IMR-90 (cell line): Measurements from ENCODE around the gene PCIF1. TPM values are rescaled to one million over a fixed set of nuclear protein-coding genes. Genes with fewer than 3 reads are reported as not detected.

Experiments used
- ATAC-seq: fragments of 200-7000 bp; cut with Tn5 transposase; 2 replicates; pipeline ENCODE4 v1.9.1; 2020; ENCODE audit warnings: low read depth, mild to moderate bottlenecking, moderate library complexity
- BruUV-seq: library from RNA; stranded (reverse); fragments of 400-500 nt; replicated peaks from 2 replicates; lab custom pipeline; 2021; lab: Mats Ljungman, UMichigan
- CTCF ChIA-PET: fragments of 300-600 bp; formaldehyde crosslinking; extraction: SDS; loops from one replicate; lab custom pipeline; 2021; ENCODE audit warnings: antibody characterized with exemption; lab: Yijun Ruan, JAX
- POLR2A ChIA-PET: fragments of 300-600 bp; sonication (Branson Sonifier 250); formaldehyde crosslinking; loops from one replicate; lab custom pipeline; 2022; ENCODE audit warnings: antibody characterized with exemption; ENCODE audit not compliant: unreplicated experiment; lab: Charles Lee
- DNase-seq: peaks from one replicate; pipeline ENCODE4 v3.0.0; 2013
- H2AFZ ChIP-seq: replicated peaks from 2 replicates; pipeline ENCODE3; 2013; ENCODE audit warnings: low read length, mild to moderate bottlenecking; ENCODE audit not compliant: poor library complexity
- H2AK5ac ChIP-seq: 2 replicates; pipeline ENCODE4 v1.6.1; 2013; ENCODE audit warnings: low read depth, low read length, inconsistent platforms
- H2AK9ac ChIP-seq: replicated peaks from 2 replicates; pipeline ENCODE3; 2013; ENCODE audit warnings: mild to moderate bottlenecking, low read depth, low read length, moderate library complexity; ENCODE audit not compliant: poor library complexity
- H2BK120ac ChIP-seq: 2 replicates; pipeline ENCODE4 v1.6.1; 2013; ENCODE audit warnings: low read depth, low read length, inconsistent platforms
- H2BK15ac ChIP-seq: 3 replicates; pipeline ENCODE4 v1.6.1; 2013; ENCODE audit warnings: low read depth, low read length, inconsistent platforms
- H2BK20ac ChIP-seq: 2 replicates; pipeline ENCODE4 v1.6.1; 2013; ENCODE audit warnings: low read depth, mild to moderate bottlenecking, inconsistent platforms, low read length, moderate library complexity
- H2BK5ac ChIP-seq: 2 replicates; pipeline ENCODE4 v1.6.1; 2013; ENCODE audit warnings: mild to moderate bottlenecking, low read depth, low read length, inconsistent platforms; ENCODE audit not compliant: poor library complexity, severe bottlenecking
- H3K14ac ChIP-seq: replicated peaks from 2 replicates; pipeline ENCODE4 v1.6.1; 2013; ENCODE audit warnings: low read depth, low read length, inconsistent platforms
- H3K18ac ChIP-seq: 2 replicates; pipeline ENCODE4 v1.6.1; 2013; ENCODE audit warnings: low read depth, low read length, control low read depth
- H3K23ac ChIP-seq: 2 replicates; pipeline ENCODE4 v1.6.1; 2013; ENCODE audit warnings: low read depth, low read length, inconsistent platforms
- H3K27ac ChIP-seq: 2 replicates; pipeline ENCODE4 v1.5.1; 2013; ENCODE audit warnings: mild to moderate bottlenecking, control low read depth, low read length; ENCODE audit not compliant: insufficient read depth
- H3K27me3 ChIP-seq: 2 replicates; pipeline ENCODE4 v1.6.1; 2013; ENCODE audit warnings: low read length; ENCODE audit not compliant: control insufficient read depth, insufficient read depth
- H3K36me3 ChIP-seq: 2 replicates; pipeline ENCODE4 v1.6.1; 2013; ENCODE audit warnings: low read length, mixed read lengths; ENCODE audit not compliant: control insufficient read depth, insufficient read depth
- H3K4ac ChIP-seq: 2 replicates; pipeline ENCODE4 v1.6.1; 2013; ENCODE audit warnings: low read depth, low read length, inconsistent platforms
- H3K4me1 ChIP-seq: 2 replicates; pipeline ENCODE4 v1.6.1; 2013; ENCODE audit warnings: low read length, mixed read lengths; ENCODE audit not compliant: control insufficient read depth, insufficient read depth
- H3K4me2 ChIP-seq: 2 replicates; pipeline ENCODE4 v1.6.1; 2013; ENCODE audit warnings: low read depth, mild to moderate bottlenecking, control low read depth, low read length, moderate library complexity
- H3K4me3 ChIP-seq: 2 replicates; pipeline ENCODE4 v1.5.1; 2013; ENCODE audit warnings: low read depth, mild to moderate bottlenecking, control low read depth, low read length, moderate library complexity; ENCODE audit not compliant: insufficient read depth
- H3K56ac ChIP-seq: 2 replicates; pipeline ENCODE4 v1.6.1; 2013; ENCODE audit warnings: low read length, inconsistent platforms; ENCODE audit not compliant: insufficient read depth; ENCODE audit errors: extremely low read depth
- H3K79me1 ChIP-seq, 2 experiments: 2 replicates each; pipeline ENCODE4 v1.6.1; 2013; ENCODE audit warnings: low read length in 2 of 2, inconsistent platforms in 1 of 2, low read depth in 1 of 2
- H3K9ac ChIP-seq: 2 replicates; pipeline ENCODE4 v1.6.1; 2013; ENCODE audit warnings: low read depth, low read length, control low read depth
- H3K9me1 ChIP-seq: 2 replicates; pipeline ENCODE4 v1.6.1; 2013; ENCODE audit warnings: low read length, inconsistent platforms; ENCODE audit not compliant: insufficient read depth
- H3K9me3 ChIP-seq: 2 replicates; pipeline ENCODE4 v1.6.1; 2013; ENCODE audit warnings: low read length; ENCODE audit not compliant: control insufficient read depth, insufficient read depth
- H4K20me1 ChIP-seq: 2 replicates; pipeline ENCODE4 v1.6.1; 2013; ENCODE audit warnings: low read length, inconsistent platforms; ENCODE audit not compliant: insufficient read depth
- H4K5ac ChIP-seq: 2 replicates; pipeline ENCODE4 v1.6.1; 2013; ENCODE audit warnings: mild to moderate bottlenecking, low read depth, low read length, control low read depth
- H4K8ac ChIP-seq, 2 experiments: 2 replicates each; pipeline ENCODE4 v1.6.1; 2013; ENCODE audit warnings: low read depth in 2 of 2, low read length in 2 of 2, control low read depth in 1 of 2, inconsistent platforms in 1 of 2
- H4K91ac ChIP-seq: 2 replicates; pipeline ENCODE4 v1.6.1; 2013; ENCODE audit warnings: low read depth, low read length, inconsistent platforms; ENCODE audit not compliant: insufficient read depth
- CEBPB ChIP-seq: IDR thresholded peaks from 2 replicates; pipeline ENCODE4 v1.6.1; 2012; ENCODE audit warnings: low read depth, low read length, improper control_type of control experiment
- CTCF ChIP-seq: conservative IDR thresholded peaks from 2 replicates; pipeline ENCODE4 v1.5.1; 2012; ENCODE audit warnings: mild to moderate bottlenecking, low read depth, low read length, improper control_type of control experiment
- FOS ChIP-seq: fragments of 150-350 bp; IDR thresholded peaks from 2 replicates; pipeline ENCODE4 v1.6.1; 2016; ENCODE audit warnings: low read depth, low read length
- RAD21 ChIP-seq: IDR thresholded peaks from 2 replicates; pipeline ENCODE4 v1.6.1; 2012; ENCODE audit warnings: low read length, improper control_type of control experiment
- RCOR1 ChIP-seq: IDR thresholded peaks from 2 replicates; pipeline ENCODE4 v1.6.1; 2012; ENCODE audit warnings: mild to moderate bottlenecking, low read length, improper control_type of control experiment; ENCODE audit not compliant: insufficient replicate concordance
- SMC3 ChIP-seq: fragments of 150-350 bp; IDR thresholded peaks from 2 replicates; pipeline ENCODE4 v1.6.1; 2016; ENCODE audit warnings: low read depth, mild to moderate bottlenecking, antibody characterized with exemption, low read length, moderate library complexity
- WGBS, 2 experiments: methylation state at CpG; one replicate each; pipeline versions ENCODE4 v1.1.5 to v1.1.7; 2013; ENCODE audit warnings: missing lambda C conversion rate in 2 of 2; ENCODE audit not compliant: insufficient read length in 1 of 2; ENCODE audit errors: extremely low coverage in 2 of 2; 5-methylcytosine and 5-hydroxymethylcytosine counted together
- dilution Hi-C: fragments of 300-500 bp; cut with HindIII; formaldehyde crosslinking; loops from one replicate; pipeline ENCODE4 v1.14.3; 2018; ENCODE audit warnings: low sequenced_read_pairs; ENCODE audit not compliant: unreplicated experiment
- in situ Hi-C: fragments of 300-500 bp; cut with MboI; formaldehyde crosslinking; loops from 3 replicates; pipeline ENCODE4 v1.14.3; 2019; ENCODE audit warnings: low sequenced_read_pairs, inconsistent platforms, mixed read lengths
- intact Hi-C: fragments of 100-400 bp; cut with micrococcal nuclease; formaldehyde crosslinking; loops from 2 replicates; pipeline ENCODE4 v1.10.0; 2022
- polyA plus RNA-seq, 3 experiments: library from polyadenylated mRNA; depleted of rRNA; stranded (reverse); fragments of >200 nt; gene quantifications; 2 replicates each; pipeline ENCODE4 v1.2.3, GENCODE V29; 2012; ENCODE audit warnings: low replicate concordance in 1 of 3
- total RNA-seq: library from RNA; depleted of rRNA; stranded (reverse); fragments of >200 nt; gene quantifications from 2 replicates; pipeline ENCODE4 v1.2.3, GENCODE V29; 2012

The PCIF1 gene
- total and polyA plus RNA-seq, 2 of the 4 experiments (the other 2 are of a cell fraction) = 5.4 to 18.3 TPM

- H4K8ac ChIP-seq = no peak overlapping the region
- intact Hi-C loops = no loop called here
- H3K14ac ChIP-seq = no peak overlapping the region
- ChIA-PET CTCF (interaction anchor here (1.2 kb wide), 1 partner anchor 8 kb away, joined by 3 read pairs; no protein-coding TSS in a partner anchor), POLR2A (no interaction called here)
- ATAC-seq (no peak), DNase-seq (no peak)
- H3K23ac ChIP-seq = no peak overlapping the region
- no peak overlapping the region for H2BK5ac ChIP-seq
- no peak overlapping the region for H3K56ac ChIP-seq
- H2BK20ac ChIP-seq = no peak overlapping the region
- H3K36me3 ChIP-seq = peaks cover 85% of the 10 kb centered on the region
- 0 out of 2 replicates have a peak, but pooled peaks cover 3% of the 10 kb centered on the region for H3K9me1 ChIP-seq
- H3K9ac ChIP-seq = no peak overlapping the region
- no peak for TF ChIP-seq SMC3
- TF ChIP-seq RCOR1 = no peak
- TF ChIP-seq FOS = no peak
- no peak for TF ChIP-seq CTCF
- no peak for TF ChIP-seq RAD21
- TF ChIP-seq CEBPB = no peak
- no TSS peak for BruUV-seq
- H3K4me2 ChIP-seq = no peak overlapping the region
- no peak overlapping the region for H3K4ac ChIP-seq
- no peak overlapping the region for H2AK5ac ChIP-seq
- H3K18ac ChIP-seq = no peak overlapping the region
- H2BK120ac ChIP-seq = no peak overlapping the region
- H3K79me1 ChIP-seq = no peaks in the 10 kb centered on the region; a peak in 1 of 4 replicates
- H4K91ac ChIP-seq = no peak overlapping the region
- H3K27ac ChIP-seq = no peak overlapping the region
- H3K4me3 ChIP-seq = no peak overlapping the region
- 96% methylated on average over 4 of the region's 19 CpGs; no CpG with 5 or more reads in 1 of the 2 experiments for WGBS, 2 experiments
- in situ Hi-C loops = no loop called here
- dilution Hi-C loops = no loop called here
- H2AFZ ChIP-seq = no peak overlapping the region
- no peaks in the 10 kb centered on the region for H3K27me3 ChIP-seq
- no peak overlapping the region for H2AK9ac ChIP-seq
- no peaks in the 10 kb centered on the region for H3K4me1 ChIP-seq
- H4K20me1 ChIP-seq = peaks cover 7% of the 10 kb centered on the region; the same call in 1 of the 2 replicates
- H2BK15ac ChIP-seq = no peak overlapping the region
- H3K9me3 ChIP-seq = no peaks in the 10 kb centered on the region
- no peak overlapping the region for H4K5ac ChIP-seq
These were observed 10.6 kb downstream of the PCIF1 start for GRCh38 chr20:45944965-45945677.
